ENCODE data around the gene TSPEAR. TPM values are rescaled to one million over a fixed set of nuclear protein-coding genes. Genes with fewer than 3 reads are reported as not detected.
"Not testable (repeated sequence)": the region's sequence is repeated elsewhere in the genome, so short reads cannot be mapped to it uniquely, and the experiment has no call there.

The TSPEAR gene
- total and polyA plus RNA-seq, 2 of the 13 experiments (the other 11 are each of a cell fraction or from before 2014, with no cell fraction given): 0.07 to 0.32 TPM

- FAIRE-seq: no peak
- Histone ChIP-seq H3K79me2 (ENCODE audit: insufficient read depth, low read length) (no peaks in the 10 kb centered on the region), H3K27me3 (ENCODE audit: control insufficient read depth in 1 of 2, insufficient read depth in 2 of 2, low read length in 2 of 2) (peaks cover 1 to 6% of the 10 kb centered on the region in 2 experiments; a peak in 2 of 5 replicates), H3K4me2 (ENCODE audit: low read depth, low read length) (no peak overlapping the region), H3K4me1 (ENCODE audit: insufficient read depth, low read length) (no peaks in the 10 kb centered on the region), H3K4me3 (replicated peaks in 1 of 3; ENCODE audit: insufficient read depth in 1 of 3, low read depth in 2 of 3, low read length in 3 of 3) (no peak overlapping the region), H3K9me3 (ENCODE audit: low read length) (peaks cover 10% of the 10 kb centered on the region), H2AFZ (ENCODE audit: low read length) (no peak overlapping the region), H3K36me3 (replicated peaks in 1 of 2; ENCODE audit: control insufficient read depth in 1 of 2, insufficient read depth in 2 of 2, low read length in 2 of 2) (no peaks in the 10 kb centered on the region), H4K20me1 (ENCODE audit: insufficient read depth, low read length) (no peaks in the 10 kb centered on the region), H3K27ac (ENCODE audit: extremely low read length, insufficient read depth, low read length) (no peak overlapping the region), H3K9ac (ENCODE audit: insufficient read depth, low read depth, low read length) (no peak overlapping the region)
- WGBS (ENCODE audit: low lambda C conversion rate): 45% methylated on average over 7 of the region's 12 CpGs
- ChIA-PET CTCF (ENCODE audit: low intra/inter-chr PET ratio, low total read pairs) (no interaction called here), POLR2A (no interaction called here)
- in situ Hi-C loops (cut with HindIII; ENCODE audit: extremely low pct_ligation_motif_present, low pct_unique_long_range_greater_than_20kb) (no loop called here), intact Hi-C loops (cut with micrococcal nuclease; ENCODE audit: unreplicated experiment) (loop anchor here (10.0 kb wide), 1 partner anchor 56 kb away; the partner anchor contains the start of gene KRTAP10-12)
- no peak for TF ChIP-seq HMGXB3 (CRISPR knock-in tag; IDR thresholded peaks at IDR 0.05; ENCODE audit: borderline replicate concordance)
- no peak for TF ChIP-seq ARNTL (CRISPR knock-in tag; IDR thresholded peaks at IDR 0.05)
- ATAC-seq: no peak
- no peak for DNase-seq (ENCODE audit: low spot score)
- no TSS peak for BruUV-seq (replicated peaks)
Observed at GRCh38 chr21:44639331-44639655, 72.1 kb downstream of the TSPEAR start.

GRCh38 chr21:44638506-44639330, 72.7 kb downstream of the TSPEAR start:
- FAIRE-seq; H3K4me3 ChIP-seq (replicated peaks in 1 of 3; ENCODE audit: insufficient read depth in 1 of 3, low read depth in 2 of 3, low read length in 3 of 3); DNase-seq (ENCODE audit: low spot score); H3K9me3 ChIP-seq (ENCODE audit: low read length); POLR2A ChIA-PET; H3K36me3 ChIP-seq (replicated peaks in 1 of 2; ENCODE audit: control insufficient read depth in 1 of 2, insufficient read depth in 2 of 2, low read length in 2 of 2); BruUV-seq (replicated peaks); ATAC-seq; H3K79me2 ChIP-seq (ENCODE audit: insufficient read depth, low read length); H3K4me1 ChIP-seq (ENCODE audit: insufficient read depth, low read length); CTCF ChIA-PET (ENCODE audit: low intra/inter-chr PET ratio, low total read pairs); H3K9ac ChIP-seq (ENCODE audit: insufficient read depth, low read depth, low read length); H3K27ac ChIP-seq (ENCODE audit: extremely low read length, insufficient read depth, low read length); H3K27me3 ChIP-seq (ENCODE audit: control insufficient read depth in 1 of 2, insufficient read depth in 2 of 2, low read length in 2 of 2); in situ Hi-C loops (cut with HindIII; ENCODE audit: extremely low pct_ligation_motif_present, low pct_unique_long_range_greater_than_20kb); H2AFZ ChIP-seq (ENCODE audit: low read length); H3K4me2 ChIP-seq (ENCODE audit: low read depth, low read length); H4K20me1 ChIP-seq (ENCODE audit: insufficient read depth, low read length): not testable (repeated sequence)
- intact Hi-C loops (cut with micrococcal nuclease; ENCODE audit: unreplicated experiment): loop anchor here (10.0 kb wide), 1 partner anchor 56 kb away; the partner anchor contains the start of gene KRTAP10-12
- WGBS (ENCODE audit: low lambda C conversion rate): 42% methylated on average over 10 of the region's 21 CpGs

GRCh38 chr21:44637851-44638348, 73.5 kb downstream of the TSPEAR start:
- H2AFZ ChIP-seq (ENCODE audit: low read length); H3K9ac ChIP-seq (ENCODE audit: insufficient read depth, low read depth, low read length); H3K36me3 ChIP-seq (replicated peaks in 1 of 2; ENCODE audit: control insufficient read depth in 1 of 2, insufficient read depth in 2 of 2, low read length in 2 of 2); DNase-seq (ENCODE audit: low spot score); CTCF ChIA-PET (ENCODE audit: low intra/inter-chr PET ratio, low total read pairs); in situ Hi-C loops (cut with HindIII; ENCODE audit: extremely low pct_ligation_motif_present, low pct_unique_long_range_greater_than_20kb); H3K4me2 ChIP-seq (ENCODE audit: low read depth, low read length); POLR2A ChIA-PET; BruUV-seq (replicated peaks); FAIRE-seq; H3K4me3 ChIP-seq (replicated peaks in 1 of 3; ENCODE audit: insufficient read depth in 1 of 3, low read depth in 2 of 3, low read length in 3 of 3); H3K9me3 ChIP-seq (ENCODE audit: low read length); H3K27ac ChIP-seq (ENCODE audit: extremely low read length, insufficient read depth, low read length); H4K20me1 ChIP-seq (ENCODE audit: insufficient read depth, low read length); H3K4me1 ChIP-seq (ENCODE audit: insufficient read depth, low read length); H3K79me2 ChIP-seq (ENCODE audit: insufficient read depth, low read length); H3K27me3 ChIP-seq (ENCODE audit: control insufficient read depth in 1 of 2, insufficient read depth in 2 of 2, low read length in 2 of 2): not testable (repeated sequence)
- 10% methylated on average over 2 of the region's 12 CpGs for WGBS (ENCODE audit: low lambda C conversion rate)
- ATAC-seq: peak; percentile 84
- intact Hi-C loops (cut with micrococcal nuclease; ENCODE audit: unreplicated experiment): loop anchor here (10.0 kb wide), 1 partner anchor 57 kb away; the partner anchor contains the start of gene KRTAP10-12
